Smooth muscle cell (in vitro differentiated cells): ENCODE measurements around the gene MVK. TPM values are rescaled to one million over a fixed set of nuclear protein-coding genes. Genes with fewer than 3 reads are reported as not detected.

Source experiments
- DNase-seq: peaks from one replicate; lab custom pipeline; 2025; ENCODE audit not compliant: unreplicated experiment; lab: John Stamatoyannopoulos, UW
- H2AFZ ChIP-seq: fragments of 200-600 bp; sonication (generic); 2 replicates; pipeline ENCODE4 v1.6.0; 2016; ENCODE audit warnings: antibody characterized with exemption, low read depth, mild to moderate bottlenecking
- H3F3A ChIP-seq: fragments of 200-600 bp; sonication (generic); 2 replicates; pipeline ENCODE4 v1.6.0; 2017; ENCODE audit warnings: antibody characterized with exemption, low read depth
- H3K27ac ChIP-seq: fragments of 200-600 bp; sonication (generic); 2 replicates; pipeline ENCODE4 v1.5.1; 2016; ENCODE audit warnings: low read depth, mild to moderate bottlenecking
- H3K27me3 ChIP-seq: fragments of 200-600 bp; sonication (generic); 2 replicates; pipeline ENCODE4 v1.6.1; 2016; ENCODE audit warnings: low read depth, mild to moderate bottlenecking
- H3K36me3 ChIP-seq: fragments of 200-600 bp; sonication (generic); 2 replicates; pipeline ENCODE4 v1.5.1; 2016; ENCODE audit warnings: low read depth
- H3K4me1 ChIP-seq: fragments of 200-600 bp; sonication (generic); 2 replicates; pipeline ENCODE4 v1.5.1; 2016; ENCODE audit warnings: low read depth
- H3K4me2 ChIP-seq: fragments of 200-600 bp; sonication (generic); 2 replicates; pipeline ENCODE4 v1.6.0; 2016; ENCODE audit warnings: mild to moderate bottlenecking
- H3K4me3 ChIP-seq: fragments of 200-600 bp; sonication (generic); 2 replicates; pipeline ENCODE4 v1.5.1; 2016; ENCODE audit warnings: mild to moderate bottlenecking
- H3K79me2 ChIP-seq: fragments of 200-600 bp; sonication (generic); 2 replicates; pipeline ENCODE4 v1.6.0; 2016; ENCODE audit warnings: low read depth, mild to moderate bottlenecking
- H3K9ac ChIP-seq: fragments of 200-600 bp; sonication (generic); 2 replicates; pipeline ENCODE4 v1.6.0; 2016; ENCODE audit warnings: low read depth
- H3K9me3 ChIP-seq: fragments of 200-600 bp; sonication (generic); replicated peaks from 2 replicates; pipeline ENCODE4 v1.5.1; 2016; ENCODE audit warnings: low read depth
- H4K20me1 ChIP-seq: fragments of 200-600 bp; sonication (generic); 2 replicates; pipeline ENCODE4 v1.6.0; 2016; ENCODE audit warnings: low read depth
- CTCF ChIP-seq: fragments of 200-600 bp; sonication (generic); IDR thresholded peaks from 2 replicates; pipeline ENCODE4 v1.5.1; 2017; ENCODE audit warnings: borderline replicate concordance, mild to moderate bottlenecking, antibody characterized with exemption; ENCODE audit not compliant: insufficient read depth, poor library complexity, severe bottlenecking
- WGBS: methylation state at CpG from one replicate; pipeline ENCODE4 v1.1.7; 2016; ENCODE audit warnings: low lambda C conversion rate; 5-methylcytosine and 5-hydroxymethylcytosine counted together
- polyA plus RNA-seq: library from polyadenylated mRNA; unstranded; fragments of >200 nt; fragmentation: Nextera tagmentation; extraction: Ambion mirVana; gene quantifications from 2 replicates; pipeline ENCODE4 v1.2.1, GENCODE V29; 2016
- total RNA-seq: library from RNA; depleted of rRNA; stranded (reverse); fragments of >200 nt; gene quantifications from 2 replicates; pipeline ENCODE4 v1.2.3, GENCODE V29; 2014

MVK gene
- total and polyA plus RNA-seq, 2 experiments from 2014 or later = 16.3 to 21.1 TPM

- Histone ChIP-seq H2AFZ (no peak overlapping the region), H3K9ac (no peak overlapping the region), H3F3A (peaks cover 3% of the 10 kb centered on the region), H3K4me1 (peaks cover 5% of the 10 kb centered on the region), H3K4me2 (no peak overlapping the region), H4K20me1 (peaks cover 5% of the 10 kb centered on the region), H3K27ac (no peak overlapping the region), H3K4me3 (no peak overlapping the region), H3K36me3 (peaks cover 4% of the 10 kb centered on the region), H3K79me2 (peaks cover 22% of the 10 kb centered on the region), H3K27me3 (no peaks in the 10 kb centered on the region), H3K9me3 (no peaks in the 10 kb centered on the region)
- no peak for DNase-seq
- WGBS = 94% methylated on average over 7 of the region's 7 CpGs
- TF ChIP-seq CTCF = no peak
These were observed 6.0 kb downstream of the MVK start for GRCh38 chr12:109579639-109580038.

GRCh38 chr12:109580272-109580671, 6.7 kb downstream of the MVK start:
- H3K4me3 ChIP-seq = no peak overlapping the region

GRCh38 chr12:109580684-109581333, 7.2 kb downstream of the MVK start:
- H3K4me2 ChIP-seq = no peak overlapping the region
- 96% methylated on average over 13 of the region's 13 CpGs for WGBS
- H3K9ac ChIP-seq = no peak overlapping the region
- no peak overlapping the region for H3K27ac ChIP-seq
- H3K36me3 ChIP-seq = peaks cover 4% of the 10 kb centered on the region
- no peak overlapping the region for H2AFZ ChIP-seq
- peaks cover 3% of the 10 kb centered on the region for H3F3A ChIP-seq
- H3K79me2 ChIP-seq = peaks cover 10% of the 10 kb centered on the region
- H3K9me3 ChIP-seq = no peaks in the 10 kb centered on the region
- no peaks in the 10 kb centered on the region for H3K4me1 ChIP-seq
- peaks cover 16% of the 10 kb centered on the region for H4K20me1 ChIP-seq
- TF ChIP-seq CTCF = no peak
- H3K4me3 ChIP-seq = no peak overlapping the region
- no peak for DNase-seq
- no peaks in the 10 kb centered on the region for H3K27me3 ChIP-seq

More at GRCh38 chr12:109580272-109580671, 6.7 kb downstream of the MVK start:
- H3K9me3 ChIP-seq = no peaks in the 10 kb centered on the region
- WGBS = 92% methylated on average over 8 of the region's 8 CpGs
- no peak for TF ChIP-seq CTCF
- H2AFZ ChIP-seq = no peak overlapping the region
- peaks cover 11% of the 10 kb centered on the region for H4K20me1 ChIP-seq
- H3K27me3 ChIP-seq = no peaks in the 10 kb centered on the region
- DNase-seq = no peak
- no peak overlapping the region for H3K27ac ChIP-seq
- H3K4me1 ChIP-seq = no peaks in the 10 kb centered on the region
- peaks cover 4% of the 10 kb centered on the region for H3K36me3 ChIP-seq
- H3F3A ChIP-seq = peaks cover 3% of the 10 kb centered on the region
- H3K79me2 ChIP-seq = peaks cover 16% of the 10 kb centered on the region
- no peak overlapping the region for H3K9ac ChIP-seq
- no peak overlapping the region for H3K4me2 ChIP-seq

GRCh38 chr12:109581334-109581691, 7.7 kb downstream of the MVK start:
- Histone ChIP-seq H3K36me3 (peaks cover 4% of the 10 kb centered on the region), H4K20me1 (peaks cover 17% of the 10 kb centered on the region), H3K9me3 (no peaks in the 10 kb centered on the region), H3F3A (peaks cover 3% of the 10 kb centered on the region), H2AFZ (no peak overlapping the region), H3K27ac (no peak overlapping the region), H3K4me2 (no peak overlapping the region), H3K27me3 (no peaks in the 10 kb centered on the region), H3K79me2 (peaks cover 5% of the 10 kb centered on the region), H3K9ac (no peak overlapping the region), H3K4me3 (no peak overlapping the region), H3K4me1 (no peaks in the 10 kb centered on the region)
- no peak for DNase-seq
- TF ChIP-seq CTCF = no peak
- WGBS = 91% methylated on average over 18 of the region's 18 CpGs
